Peyer's patch (tissue), 4 donors: ENCODE measurements around the gene VRK3.

Experiments
- CTCF ChIP-seq, 6 experiments: fragments of 450-650 bp in 4 of 6; fragments of 200-600 bp in 2 of 6; sonication (generic) in 1 of 6; IDR thresholded peaks; one replicate each; pipeline ENCODE4 v1.5.1; 2017 to 2019; ENCODE audit warnings: antibody characterized with exemption in 6 of 6, mild to moderate bottlenecking in 3 of 6, moderate library complexity in 1 of 6
- POLR2A ChIP-seq, 2 donors: fragments of 450-650 bp; IDR thresholded peaks; one replicate each; pipeline ENCODE4 v1.5.1; 2017; ENCODE audit warnings: antibody characterized with exemption in 2 of 2, mild to moderate bottlenecking in 2 of 2, moderate library complexity in 2 of 2

GRCh38 chr19:49952479-49952836 lies 72.7 kb downstream of the VRK3 start:
- no peak for TF ChIP-seq CTCF (IDR thresholded peaks at IDR 0.05)
- TF ChIP-seq POLR2A (IDR thresholded peaks at IDR 0.05) = no peak
